PC-9 (cell line): Measurements from ENCODE around the gene HIGD1A. TPM values are rescaled to one million over a fixed set of nuclear protein-coding genes. Genes with fewer than 3 reads are reported as not detected.

Source experiments
- BruUV-seq: library from RNA; stranded (reverse); fragments of 400-500 nt; replicated peaks from 2 replicates; lab custom pipeline; 2021; lab: Mats Ljungman, UMichigan
- CTCF ChIA-PET: fragments of 300-600 bp; sonication (Branson Sonifier 250); formaldehyde crosslinking; loops from one replicate; lab custom pipeline; 2022; ENCODE audit warnings: antibody characterized with exemption; lab: Charles Lee
- POLR2A ChIA-PET: fragments of 300-600 bp; sonication (Branson Sonifier 250); formaldehyde crosslinking; loops from one replicate; lab custom pipeline; 2022; ENCODE audit warnings: antibody characterized with exemption; ENCODE audit not compliant: unreplicated experiment; lab: Charles Lee
- DNase-seq, 2 experiments: peaks; one replicate each; pipeline versions ENCODE4 v3.0.0 to v3.0.0-alpha.2; 2015 to 2022; ENCODE audit warnings: mixed read lengths in 1 of 2
- H2AFZ ChIP-seq: fragments of 200-600 bp; sonication (generic); 2 replicates; pipeline ENCODE4 v1.8.1; 2017; ENCODE audit warnings: antibody characterized with exemption
- H3F3A ChIP-seq: fragments of 200-600 bp; sonication (generic); 2 replicates; pipeline ENCODE4 v1.8.1; 2017; ENCODE audit warnings: antibody characterized with exemption, mild to moderate bottlenecking, low read depth; ENCODE audit not compliant: insufficient read depth
- H3K27ac ChIP-seq: fragments of 200-600 bp; sonication (generic); 2 replicates; pipeline ENCODE4 v1.6.1; 2016; ENCODE audit warnings: mixed run types
- H3K27me3 ChIP-seq: fragments of 200-600 bp; sonication (generic); 2 replicates; pipeline ENCODE4 v1.6.1; 2016; ENCODE audit warnings: low read depth, mixed run types; ENCODE audit not compliant: insufficient read depth
- H3K36me3 ChIP-seq: fragments of 200-600 bp; sonication (generic); 2 replicates; pipeline ENCODE4 v1.6.1; 2016; ENCODE audit warnings: low read depth, mixed run types
- H3K4me1 ChIP-seq: fragments of 200-600 bp; sonication (generic); replicated peaks from 2 replicates; pipeline ENCODE4 v1.6.1; 2016; ENCODE audit warnings: mixed run types; ENCODE audit not compliant: insufficient read depth
- H3K4me2 ChIP-seq: fragments of 200-600 bp; sonication (generic); 2 replicates; pipeline ENCODE4 v1.6.1; 2017; ENCODE audit warnings: mixed run types
- H3K4me3 ChIP-seq: fragments of 200-600 bp; sonication (generic); 2 replicates; pipeline ENCODE4 v1.6.1; 2016; ENCODE audit warnings: mixed run types
- H3K79me2 ChIP-seq: fragments of 200-600 bp; sonication (generic); 2 replicates; pipeline ENCODE4 v1.6.1; 2017; ENCODE audit warnings: low read depth, mixed run types
- H3K9me2 ChIP-seq: fragments of 200-600 bp; sonication (generic); 2 replicates; pipeline ENCODE4 v1.8.1; 2017; ENCODE audit warnings: mild to moderate bottlenecking; ENCODE audit not compliant: insufficient read depth
- H3K9me3 ChIP-seq: fragments of 200-600 bp; sonication (generic); 2 replicates; pipeline ENCODE4 v1.8.1; 2016; ENCODE audit warnings: low read depth; ENCODE audit not compliant: insufficient read depth
- H4K20me1 ChIP-seq: fragments of 200-600 bp; sonication (generic); 2 replicates; pipeline ENCODE4 v1.8.1; 2017; ENCODE audit not compliant: insufficient read depth
- EZH2 ChIP-seq: fragments of 200-600 bp; sonication (generic); IDR thresholded peaks from 2 replicates; pipeline ENCODE4 v1.8.0; 2017; ENCODE audit warnings: antibody characterized with exemption, low read depth
- intact Hi-C: fragments of 100-400 bp; cut with micrococcal nuclease; formaldehyde crosslinking; loops from one replicate; pipeline ENCODE4 v1.10.0; 2022; ENCODE audit not compliant: unreplicated experiment
- total RNA-seq: library from RNA; stranded (reverse); gene quantifications from 2 replicates; pipeline ENCODE4 v1.2.3, GENCODE V29; 2021
- TF ChIP-seq, protein P1 (sequence below): fragments of 200-600 bp; sonication (generic); conservative IDR thresholded peaks from 2 replicates; pipeline ENCODE4 v1.6.1; 2017; ENCODE audit warnings: mixed run types, antibody characterized with exemption, mild to moderate bottlenecking, moderate library complexity

HIGD1A gene
- total RNA-seq, 1 experiment from 2014 or later = 69.7 TPM

DNA sequence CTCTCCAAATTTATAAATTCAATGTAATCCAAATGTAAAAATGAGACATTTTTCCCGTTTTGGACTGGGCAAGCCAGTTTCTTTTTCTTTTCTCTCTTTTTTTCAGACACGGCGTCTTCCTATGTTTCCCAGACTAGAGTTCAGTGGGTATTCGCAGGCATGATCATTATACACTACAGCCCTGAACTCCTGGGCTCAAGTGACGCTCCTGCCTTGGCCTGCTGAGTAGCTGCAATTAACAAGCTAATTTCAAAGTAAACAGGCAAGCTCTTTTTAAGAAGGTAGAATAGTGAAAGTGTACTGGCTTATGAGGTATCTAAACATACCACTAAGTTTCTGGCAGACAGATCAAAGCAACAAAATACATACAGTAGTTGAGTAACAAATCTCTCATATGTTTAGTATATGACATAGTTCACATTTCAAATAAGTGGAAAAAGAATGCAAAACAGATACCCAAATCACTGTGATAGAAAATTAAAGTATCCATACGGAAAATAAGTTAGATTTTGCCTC, 13.5 kb downstream of the HIGD1A start:
- Histone ChIP-seq H3K27me3 (no peaks in the 10 kb centered on the region), H4K20me1 (peaks cover 5% of the 10 kb centered on the region; the same call in 1 of the 2 replicates), H3K9me2 (no peaks in the 10 kb centered on the region), H3K4me3 (no peak overlapping the region), H3K9me3 (no peaks in the 10 kb centered on the region), H2AFZ (no peak overlapping the region), H3F3A (no peaks in the 10 kb centered on the region), H3K4me2 (no peak overlapping the region), H3K27ac (no peak overlapping the region), H3K4me1 (no peaks in the 10 kb centered on the region), H3K36me3 (peaks cover 23% of the 10 kb centered on the region), H3K79me2 (peaks cover 11% of the 10 kb centered on the region)
- TF ChIP-seq, protein P1, sequence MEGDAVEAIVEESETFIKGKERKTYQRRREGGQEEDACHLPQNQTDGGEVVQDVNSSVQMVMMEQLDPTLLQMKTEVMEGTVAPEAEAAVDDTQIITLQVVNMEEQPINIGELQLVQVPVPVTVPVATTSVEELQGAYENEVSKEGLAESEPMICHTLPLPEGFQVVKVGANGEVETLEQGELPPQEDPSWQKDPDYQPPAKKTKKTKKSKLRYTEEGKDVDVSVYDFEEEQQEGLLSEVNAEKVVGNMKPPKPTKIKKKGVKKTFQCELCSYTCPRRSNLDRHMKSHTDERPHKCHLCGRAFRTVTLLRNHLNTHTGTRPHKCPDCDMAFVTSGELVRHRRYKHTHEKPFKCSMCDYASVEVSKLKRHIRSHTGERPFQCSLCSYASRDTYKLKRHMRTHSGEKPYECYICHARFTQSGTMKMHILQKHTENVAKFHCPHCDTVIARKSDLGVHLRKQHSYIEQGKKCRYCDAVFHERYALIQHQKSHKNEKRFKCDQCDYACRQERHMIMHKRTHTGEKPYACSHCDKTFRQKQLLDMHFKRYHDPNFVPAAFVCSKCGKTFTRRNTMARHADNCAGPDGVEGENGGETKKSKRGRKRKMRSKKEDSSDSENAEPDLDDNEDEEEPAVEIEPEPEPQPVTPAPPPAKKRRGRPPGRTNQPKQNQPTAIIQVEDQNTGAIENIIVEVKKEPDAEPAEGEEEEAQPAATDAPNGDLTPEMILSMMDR = no peak
- TF ChIP-seq EZH2 = no peak
- no TSS peak for BruUV-seq
- intact Hi-C loops = no loop called here
- POLR2A ChIA-PET = no interaction called here
- CTCF ChIA-PET = interaction anchor here (0.5 kb wide), 1 partner anchor 959 kb away, joined by 3 read pairs; no protein-coding TSS in a partner anchor
- DNase-seq = no peak

DNA sequence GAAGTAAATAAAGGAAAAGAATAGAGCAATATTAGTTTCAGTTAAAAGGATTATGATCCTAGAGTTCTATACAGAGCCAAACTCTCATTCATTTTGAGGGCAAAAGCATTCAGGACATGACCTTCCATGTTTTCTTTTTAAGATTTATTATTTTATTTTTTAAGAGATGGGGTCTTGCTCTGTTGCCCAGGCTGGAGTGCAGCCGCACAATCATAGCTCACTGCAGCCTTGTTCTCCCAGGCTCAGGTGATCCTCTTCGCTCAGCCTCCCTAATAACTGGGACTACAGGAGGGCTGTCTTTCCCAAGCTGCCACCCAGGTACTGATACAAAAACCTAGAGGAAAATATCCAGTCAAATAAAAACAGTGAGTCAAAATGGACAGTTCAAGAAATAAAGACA, 17.7 kb downstream of the HIGD1A start:
- no peak overlapping the region for H2AFZ ChIP-seq
- POLR2A ChIA-PET = no interaction called here
- no TSS peak for BruUV-seq
- H3K9me2 ChIP-seq = no peaks in the 10 kb centered on the region
- no peaks in the 10 kb centered on the region for H3K27me3 ChIP-seq
- DNase-seq = no peak
- H3K79me2 ChIP-seq = no peaks in the 10 kb centered on the region; the same call in 1 of the 2 replicates
- intact Hi-C loops = no loop called here
- H3K36me3 ChIP-seq = peaks cover 26% of the 10 kb centered on the region
- H3K4me1 ChIP-seq = no peaks in the 10 kb centered on the region
- H3K4me3 ChIP-seq = no peak overlapping the region
- peaks cover 4% of the 10 kb centered on the region; the same call in 1 of the 2 replicates for H4K20me1 ChIP-seq
- no peak overlapping the region for H3K4me2 ChIP-seq
- H3K9me3 ChIP-seq = no peaks in the 10 kb centered on the region
- CTCF ChIA-PET = no interaction called here
- peaks cover 8% of the 10 kb centered on the region; the same call in 1 of the 2 replicates for H3F3A ChIP-seq
- TF ChIP-seq, protein P1 = no peak
- no peak for TF ChIP-seq EZH2
- H3K27ac ChIP-seq = no peak overlapping the region

GRCh38 chr3:42786212-42786611, 18.1 kb downstream of the HIGD1A start:
- Histone ChIP-seq H3F3A (peaks cover 8% of the 10 kb centered on the region; the same call in 1 of the 2 replicates), H3K4me3 (no peak overlapping the region), H3K27ac (no peak overlapping the region), H3K27me3 (no peaks in the 10 kb centered on the region), H3K4me1 (no peaks in the 10 kb centered on the region), H3K36me3 (peaks cover 26% of the 10 kb centered on the region), H3K79me2 (no peaks in the 10 kb centered on the region; the same call in 1 of the 2 replicates), H3K9me2 (no peaks in the 10 kb centered on the region), H3K9me3 (no peaks in the 10 kb centered on the region), H4K20me1 (no peaks in the 10 kb centered on the region; the same call in 1 of the 2 replicates), H2AFZ (no peak overlapping the region), H3K4me2 (no peak overlapping the region)
- no peak for DNase-seq
- no TSS peak for BruUV-seq
- CTCF ChIA-PET = no interaction called here
- TF ChIP-seq, protein P1 = no peak
- intact Hi-C loops = no loop called here
- POLR2A ChIA-PET = interaction anchor here (0.6 kb wide), 1 partner anchor 160 kb away, joined by 4 read pairs; no protein-coding TSS in a partner anchor
